Keratinocyte (primary cell): ENCODE measurements around the gene PTPRN2. TPM values are rescaled to one million over a fixed set of nuclear protein-coding genes. Genes with fewer than 3 reads are reported as not detected.

ENCODE experiments used
- DNase-seq: peaks from one replicate; pipeline ENCODE4 v3.0.0-alpha.2; 2011; ENCODE audit warnings: low read depth, missing footprints, low spot score
- FAIRE-seq: peaks from 2 replicates; lab custom pipeline; 2011; peaks lifted over from hg19 to GRCh38; lab: Jason Lieb, UNC
- H2AFZ ChIP-seq: 2 replicates; pipeline ENCODE4 v1.6.0; 2012; ENCODE audit warnings: low read length, control low read depth, inconsistent platforms; ENCODE audit not compliant: control insufficient read depth
- H3K27ac ChIP-seq: 2 replicates; pipeline ENCODE4 v1.5.1; 2011; ENCODE audit warnings: low read length; ENCODE audit not compliant: control insufficient read depth, insufficient read depth
- H3K27me3 ChIP-seq: 3 replicates; pipeline ENCODE4 v1.6.0; 2011; ENCODE audit warnings: low read length; ENCODE audit not compliant: control insufficient read depth, insufficient read depth; ENCODE audit errors: extremely low read depth
- H3K36me3 ChIP-seq, 2 experiments: 2 replicates in 1 of 2; 3 replicates in 1 of 2; pipeline ENCODE4 v1.5.1; 2011; ENCODE audit warnings: low read length in 2 of 2, mild to moderate bottlenecking in 1 of 2; ENCODE audit not compliant: control insufficient read depth in 2 of 2, insufficient read depth in 2 of 2; ENCODE audit errors: extremely low read depth in 1 of 2
- H3K4me1 ChIP-seq: 3 replicates; pipeline ENCODE4 v1.5.1; 2011; ENCODE audit warnings: low read length; ENCODE audit not compliant: control insufficient read depth, insufficient read depth; ENCODE audit errors: extremely low read depth
- H3K4me2 ChIP-seq: 3 replicates; pipeline ENCODE4 v1.6.0; 2011; ENCODE audit warnings: low read depth, low read length; ENCODE audit not compliant: control insufficient read depth, insufficient read depth; ENCODE audit errors: extremely low read depth
- H3K4me3 ChIP-seq, 3 experiments: fragments of 200-600 bp in 1 of 3; sonication (generic) in 1 of 3; 2 replicates in 2 of 3; 3 replicates in 1 of 3; pipeline ENCODE4 v1.5.1; 2011 to 2016; ENCODE audit warnings: low read length in 3 of 3, mild to moderate bottlenecking in 3 of 3, control low read depth in 2 of 3, inconsistent platforms in 1 of 3, low read depth in 1 of 3, mixed read lengths in 1 of 3, mixed run types in 1 of 3, moderate library complexity in 1 of 3; ENCODE audit not compliant: control insufficient read depth in 2 of 3, insufficient read depth in 2 of 3; ENCODE audit errors: extremely low read depth in 1 of 3
- H3K79me2 ChIP-seq: 2 replicates; pipeline ENCODE4 v1.6.0; 2012; ENCODE audit warnings: low read length; ENCODE audit not compliant: control insufficient read depth, insufficient read depth
- H3K9ac ChIP-seq: 3 replicates; pipeline ENCODE4 v1.6.0; 2011; ENCODE audit warnings: low read length; ENCODE audit not compliant: control insufficient read depth, insufficient read depth; ENCODE audit errors: extremely low read depth
- H3K9me1 ChIP-seq: 3 replicates; pipeline ENCODE4 v1.6.0; 2011; ENCODE audit warnings: low read length; ENCODE audit not compliant: control insufficient read depth, insufficient read depth; ENCODE audit errors: extremely low read depth
- H3K9me3 ChIP-seq: 2 replicates; pipeline ENCODE4 v1.5.1; 2012; ENCODE audit warnings: low read depth, low read length; ENCODE audit not compliant: control insufficient read depth
- H4K20me1 ChIP-seq: 3 replicates; pipeline ENCODE4 v1.6.0; 2011; ENCODE audit warnings: low read length; ENCODE audit not compliant: control insufficient read depth, insufficient read depth; ENCODE audit errors: extremely low read depth
- CTCF ChIP-seq, 3 experiments: IDR thresholded peaks in 1 of 3; conservative IDR thresholded peaks in 1 of 3; optimal IDR thresholded peaks in 1 of 3; 2 replicates in 2 of 3; 3 replicates in 1 of 3; pipeline versions ENCODE3 to v1.5.1; 2011; ENCODE audit warnings: low read length in 3 of 3, mild to moderate bottlenecking in 3 of 3, moderate library complexity in 2 of 3, control low read depth in 1 of 3, inconsistent platforms in 1 of 3; ENCODE audit not compliant: insufficient read depth in 2 of 3; ENCODE audit errors: extremely low read depth in 1 of 3
- EZH2 ChIP-seq: IDR thresholded peaks from one replicate; pipeline ENCODE4 v1.6.1; 2012; ENCODE audit warnings: inconsistent platforms, mild to moderate bottlenecking, low read length, moderate library complexity
- dilution Hi-C: fragments of 300-500 bp; cut with MboI; formaldehyde crosslinking; loops from one replicate; pipeline ENCODE4 v1.7.0; 2020; ENCODE audit warnings: low sequenced_read_pairs; ENCODE audit not compliant: extremely low pct_ligation_motif_present
- polyA plus RNA-seq, 5 experiments: library from polyadenylated mRNA; depleted of rRNA in 3 of 5; stranded (reverse) in 3 of 5; stranded (forward) in 1 of 5; unstranded in 1 of 5; fragments of >200 nt; gene quantifications; 1 replicate in 1 of 5; 2 replicates in 3 of 5; 3 replicates in 1 of 5; pipeline versions ENCODE4 v1.2.1 to v1.2.3, GENCODE V29; 2011 to 2012; ENCODE audit warnings: missing spikeins in 2 of 5, low read depth in 1 of 5, low replicate concordance in 1 of 5

Gene PTPRN2
- polyA plus RNA-seq, 1 donor (not counting 4 experiments of a cell fraction or from before 2014, with no cell fraction given): not detected

GRCh38 chr7:157719705-157720655 lies 867.6 kb downstream of the PTPRN2 start:
- H3K79me2 ChIP-seq: no peaks in the 10 kb centered on the region
- no peak overlapping the region for H2AFZ ChIP-seq
- TF ChIP-seq EZH2 (no peak), CTCF (optimal IDR thresholded peaks at IDR 0.05 in 1 of 3, IDR thresholded peaks at IDR 0.05 in 1 of 3, conservative IDR thresholded peaks at IDR 0.05 in 1 of 3; ENCODE audit: extremely low read depth in 1 of 3, insufficient read depth in 2 of 3, low read length in 3 of 3) (no peak)
- dilution Hi-C loops: no loop called here
- H3K9ac ChIP-seq: no peak overlapping the region
- H3K27ac ChIP-seq: no peak overlapping the region
- H3K4me2 ChIP-seq: no peak overlapping the region
- no peaks in the 10 kb centered on the region for H3K9me1 ChIP-seq
- H3K4me1 ChIP-seq: no peaks in the 10 kb centered on the region
- H3K9me3 ChIP-seq: peaks cover 28% of the 10 kb centered on the region
- DNase-seq (no peak), FAIRE-seq (no peak)
- no peaks in the 10 kb centered on the region for H3K36me3 ChIP-seq
- no peak overlapping the region for H3K4me3 ChIP-seq
- H3K27me3 ChIP-seq: no peaks in the 10 kb centered on the region
- no peaks in the 10 kb centered on the region for H4K20me1 ChIP-seq

GRCh38 chr7:157719008-157719682 lies 868.5 kb downstream of the PTPRN2 start:
- Histone ChIP-seq H2AFZ (no peak overlapping the region), H3K4me3 (no peak overlapping the region), H3K27ac (no peak overlapping the region), H4K20me1 (no peaks in the 10 kb centered on the region), H3K27me3 (no peaks in the 10 kb centered on the region), H3K4me1 (no peaks in the 10 kb centered on the region), H3K4me2 (no peak overlapping the region), H3K36me3 (no peaks in the 10 kb centered on the region), H3K9me3 (peaks cover 24% of the 10 kb centered on the region), H3K9me1 (no peaks in the 10 kb centered on the region), H3K79me2 (no peaks in the 10 kb centered on the region), H3K9ac (no peak overlapping the region)
- TF ChIP-seq CTCF (optimal IDR thresholded peaks at IDR 0.05 in 1 of 3, IDR thresholded peaks at IDR 0.05 in 1 of 3, conservative IDR thresholded peaks at IDR 0.05 in 1 of 3; ENCODE audit: extremely low read depth in 1 of 3, insufficient read depth in 2 of 3, low read length in 3 of 3): no peak
- no peak for TF ChIP-seq EZH2
- no peak for DNase-seq
- dilution Hi-C loops: no loop called here
- no peak for FAIRE-seq
